GM12878 (cell line): ENCODE results near the gene ABCF3. TPM values are rescaled to one million over a fixed set of nuclear protein-coding genes. Genes with fewer than 3 reads are reported as not detected.

Source experiments
- ATAC-seq: fragments of 200-7000 bp; cut with Tn5 transposase; 3 replicates; pipeline ENCODE4 v1.9.1; 2020; ENCODE audit warnings: mild to moderate bottlenecking, moderate library complexity
- BruUV-seq: library from RNA; stranded (reverse); fragments of 400-500 nt; replicated peaks from 2 replicates; lab custom pipeline; 2021; lab: Mats Ljungman, UMichigan
- CTCF ChIA-PET: fragments of 300-600 bp; sonication (Branson Sonifier 250); formaldehyde crosslinking; extraction: SDS; loops from one replicate; lab custom pipeline; 2021; ENCODE audit warnings: inconsistent platforms; lab: Yijun Ruan, JAX
- POLR2A ChIA-PET: fragments of 350-600 bp; formaldehyde crosslinking; extraction: SDS; loops from one replicate; lab custom pipeline; 2021; ENCODE audit warnings: inconsistent platforms; lab: Charles Lee
- RAD21 ChIA-PET: fragments of 300-600 bp; sonication (Branson Sonifier 250); formaldehyde crosslinking; loops from one replicate; lab custom pipeline; 2023; ENCODE audit warnings: antibody characterized with exemption; ENCODE audit not compliant: unreplicated experiment; lab: Charles Lee
- SMC1A ChIA-PET: fragments of 300-600 bp; sonication (Branson Sonifier 250); formaldehyde crosslinking; loops from one replicate; lab custom pipeline; 2023; ENCODE audit not compliant: unreplicated experiment, uncharacterized antibody; lab: Charles Lee
- DNase-seq: peaks from one replicate; pipeline ENCODE4 v3.0.0-alpha.2; 2011; ENCODE audit warnings: low read depth, low spot score
- FAIRE-seq: peaks from 3 replicates; lab custom pipeline; 2011; peaks lifted over from hg19 to GRCh38; lab: Jason Lieb, UNC
- H2AFZ ChIP-seq: 2 replicates; pipeline ENCODE4 v1.6.0; 2011; ENCODE audit warnings: low read depth, low read length, control low read depth; ENCODE audit not compliant: control insufficient read depth
- H3K27ac ChIP-seq: 2 replicates; pipeline ENCODE4 v1.5.1; 2011; ENCODE audit warnings: control low read depth; ENCODE audit not compliant: control insufficient read depth, insufficient read depth
- H3K27me3 ChIP-seq, 2 experiments: replicated peaks in 1 of 2; 2 replicates each; pipeline versions ENCODE4 v1.6.0 to v1.6.1; 2011; ENCODE audit warnings: low read length in 1 of 2; ENCODE audit not compliant: control insufficient read depth in 2 of 2, insufficient read depth in 2 of 2
- H3K36me3 ChIP-seq, 2 experiments: 2 replicates each; pipeline ENCODE4 v1.5.1; 2011; ENCODE audit warnings: low read length in 1 of 2; ENCODE audit not compliant: control insufficient read depth in 2 of 2, insufficient read depth in 2 of 2
- H3K4me1 ChIP-seq: 2 replicates; pipeline ENCODE4 v1.6.1; 2011; ENCODE audit warnings: mild to moderate bottlenecking, low read length, moderate library complexity, mixed read lengths; ENCODE audit not compliant: control insufficient read depth, insufficient read depth
- H3K4me2 ChIP-seq: 2 replicates; pipeline ENCODE4 v1.6.0; 2011; ENCODE audit warnings: control low read depth; ENCODE audit not compliant: control insufficient read depth, insufficient read depth
- H3K4me3 ChIP-seq: fragments of 200-600 bp; sonication (generic); 2 replicates; pipeline ENCODE4 v1.5.1; 2016
- H3K79me2 ChIP-seq: 2 replicates; pipeline ENCODE4 v1.6.0; 2011; ENCODE audit warnings: low read length; ENCODE audit not compliant: control insufficient read depth, insufficient read depth
- H3K9ac ChIP-seq: 2 replicates; pipeline ENCODE4 v1.8.0; 2011; ENCODE audit warnings: low read length, control low read depth, mixed read lengths; ENCODE audit not compliant: control insufficient read depth, insufficient read depth
- H3K9me3 ChIP-seq: replicated peaks from 3 replicates; pipeline ENCODE4 v1.5.1; 2011; ENCODE audit warnings: mild to moderate bottlenecking, low read length; ENCODE audit not compliant: control insufficient read depth, insufficient read depth
- H4K20me1 ChIP-seq: 2 replicates; pipeline ENCODE4 v1.6.0; 2011; ENCODE audit not compliant: control insufficient read depth, insufficient read depth
- ATF3 ChIP-seq: IDR thresholded peaks from 2 replicates; pipeline ENCODE4 v1.6.1; 2011; ENCODE audit warnings: low read depth, mild to moderate bottlenecking, low read length, moderate library complexity, borderline replicate concordance; ENCODE audit errors: extremely low read depth
- BCL11A ChIP-seq: IDR thresholded peaks from 2 replicates; pipeline ENCODE4 v1.6.1; 2011; ENCODE audit warnings: low read depth, low read length
- BCL3 ChIP-seq: IDR thresholded peaks from 2 replicates; pipeline ENCODE4 v1.6.1; 2011; ENCODE audit warnings: borderline replicate concordance, low read depth, mild to moderate bottlenecking, moderate library complexity, low read length; ENCODE audit not compliant: insufficient read depth, poor library complexity, severe bottlenecking
- CHD2 ChIP-seq: IDR thresholded peaks from 2 replicates; pipeline ENCODE4 v1.6.1; 2011; ENCODE audit warnings: low read depth, low read length, improper control_type of control experiment, borderline replicate concordance
- ESRRA ChIP-seq: IDR thresholded peaks from 2 replicates; pipeline ENCODE4 v1.6.1; 2012; ENCODE audit warnings: mild to moderate bottlenecking, low read length, improper control_type of control experiment
- IRF3 ChIP-seq: fragments of 450-650 bp; IDR thresholded peaks from 2 replicates; pipeline ENCODE4 v1.6.1; 2014; ENCODE audit warnings: mild to moderate bottlenecking
- MAX ChIP-seq: IDR thresholded peaks from 2 replicates; pipeline ENCODE4 v1.6.1; 2012; ENCODE audit warnings: low read depth, low read length, improper control_type of control experiment
- MEF2B ChIP-seq: fragments of 450-650 bp; IDR thresholded peaks from 2 replicates; pipeline ENCODE4 v1.6.1; 2018; ENCODE audit warnings: mild to moderate bottlenecking, moderate library complexity; ENCODE audit not compliant: partially characterized antibody, poor library complexity, severe bottlenecking
- MTA3 ChIP-seq: IDR thresholded peaks from 2 replicates; pipeline ENCODE4 v1.6.1; 2012; ENCODE audit warnings: low read length, inconsistent platforms, borderline replicate concordance
- NBN ChIP-seq: fragments of 450-650 bp; IDR thresholded peaks from 2 replicates; pipeline ENCODE4 v1.6.1; 2016
- SIN3A ChIP-seq: IDR thresholded peaks from 2 replicates; pipeline ENCODE4 v1.6.1; 2012; ENCODE audit warnings: low read depth, low read length, improper control_type of control experiment
- TAF1 ChIP-seq: IDR thresholded peaks from 2 replicates; pipeline ENCODE4 v1.6.1; 2011; ENCODE audit warnings: mild to moderate bottlenecking, low read depth, low read length, borderline replicate concordance
- ZBTB33 ChIP-seq: fragments of 450-650 bp; IDR thresholded peaks from 2 replicates; pipeline ENCODE4 v1.6.1; 2017; ENCODE audit warnings: mild to moderate bottlenecking
- ZNF274 ChIP-seq: IDR thresholded peaks from one replicate; pipeline ENCODE4 v1.8.0; 2011; ENCODE audit not compliant: insufficient read length, insufficient read depth
- in situ Hi-C: fragments of 300-500 bp; cut with MboI; formaldehyde crosslinking; loops from 9 replicates; pipeline ENCODE4 v1.14.3; 2018; ENCODE audit warnings: mixed read lengths
- intact Hi-C: fragments of 100-400 bp; cut with micrococcal nuclease; formaldehyde crosslinking; loops from one replicate; pipeline ENCODE4 v1.14.2; 2022; ENCODE audit not compliant: unreplicated experiment
- polyA plus RNA-seq, 11 experiments: library from polyadenylated mRNA; depleted of rRNA in 4 of 11; unstranded in 6 of 11; stranded (reverse) in 5 of 11; fragments of >200 nt; fragmentation: Nextera tagmentation in 4 of 11; fragmentation: Illumina TruSeq in 1 of 11; extraction: Ambion mirVana in 4 of 11; extraction: Trizol in 1 of 11; gene quantifications; 1 replicate in 1 of 11; 2 replicates in 10 of 11; pipeline versions ENCODE4 v1.2.1 to v1.2.3, GENCODE V29; 2011 to 2016; ENCODE audit warnings: inconsistent platforms in 2 of 11, missing spikeins in 2 of 11, low read depth in 1 of 11
- total RNA-seq, 4 experiments: library from RNA; depleted of rRNA in 3 of 4; stranded (reverse); fragments of >200 nt in 3 of 4; fragmentation: Illumina TruSeq in 1 of 4; extraction: Trizol in 1 of 4; gene quantifications; 2 replicates each; pipeline versions ENCODE4 v1.2.1 to v1.2.3, GENCODE V29; 2013 to 2021

The ABCF3 gene
- total and polyA plus RNA-seq, 10 of the 15 experiments (the other 5 are each of a cell fraction or from before 2014, with no cell fraction given): 6.1 to 71.3 (median 46.9) TPM

- peak; percentile 95 for TF ChIP-seq MEF2B
Measured at GRCh38 chr3:184156522-184156955, 29.5 kb upstream of the ABCF3 start (continued).

- H3K27ac ChIP-seq: peak overlapping the region; percentile 35; the same call in 1 of the 2 replicates
- intact Hi-C loops: no loop called here
- no peak for DNase-seq
- H3K4me1 ChIP-seq: peaks cover 9% of the 10 kb centered on the region
- ChIA-PET POLR2A (interaction anchor here (1.2 to 2.4 kb wide), 4 partner anchors 18 to 29 kb away, joined by 3 to 7 read pairs (median 6); partner anchors contain the start of genes ABCF3 and AP2M1), CTCF (interaction anchor here (1.3 kb wide), 1 partner anchor 16 kb away, joined by 4 read pairs; no protein-coding TSS in a partner anchor), RAD21 (interaction anchor here (2.1 to 2.2 kb wide), 2 partner anchors 22 to 29 kb away, joined by 7 to 10 read pairs; partner anchors contain the start of genes ABCF3 and EIF2B5), SMC1A (interaction anchor here (0.9 to 1.6 kb wide), 3 partner anchors 17 to 24 kb away, joined by 3 to 4 read pairs (median 3); partner anchors contain the start of gene AP2M1)
- no TSS peak for BruUV-seq
- TF ChIP-seq MTA3 (no peak), NBN (no peak), CHD2 (no peak), TAF1 (no peak), ZBTB33 (no peak), ESRRA (no peak), BCL11A (no peak), BCL3 (no peak), IRF3 (no peak), ATF3 (no peak), ZNF274 (no peak), MAX (no peak), SIN3A (no peak)
- no peaks in the 10 kb centered on the region for H3K27me3 ChIP-seq
- H3K4me2 ChIP-seq: peak overlapping the region; percentile 78
- H3K36me3 ChIP-seq: no peaks in the 10 kb centered on the region
- H4K20me1 ChIP-seq: no peaks in the 10 kb centered on the region
- peak overlapping the region; percentile 82 for H3K4me3 ChIP-seq
- peak overlapping the region; percentile 88 for H3K9ac ChIP-seq
- H3K9me3 ChIP-seq: no peaks in the 10 kb centered on the region
- peaks cover 42% of the 10 kb centered on the region for H3K79me2 ChIP-seq
- no peak for FAIRE-seq
- no peak overlapping the region for H2AFZ ChIP-seq
- in situ Hi-C loops: no loop called here
- ATAC-seq: no peak
Measured at GRCh38 chr3:184157206-184157605, 28.8 kb upstream of the ABCF3 start.
